HG03460 (cell line): ENCODE measurements around the gene GRIN2C.
"Not testable (repeated sequence)": the region's sequence is repeated elsewhere in the genome, so short reads cannot be mapped to it uniquely, and the experiment has no call there.

ENCODE experiments used
- ATAC-seq: cut with Tn5 transposase; IDR thresholded peaks from one replicate; pipeline ENCODE4 v1.9.1; 2021; ENCODE audit not compliant: unreplicated experiment

The GRIN2C gene

GRCh38 chr17:74881073-74881472 is 21.4 kb upstream of the GRIN2C start:
- ATAC-seq: no peak

- no peak for ATAC-seq
Measured at GRCh38 chr17:74879308-74879707, 19.6 kb upstream of the GRIN2C start.

- ATAC-seq: no peak
Measured at GRCh38 chr17:74878658-74879057, 19.0 kb upstream of the GRIN2C start.

GRCh38 chr17:74877592-74878548 is 18.2 kb upstream of the GRIN2C start:
- ATAC-seq: no peak

GRCh38 chr17:74875977-74876593 is 16.4 kb upstream of the GRIN2C start:
- ATAC-seq: no peak

- ATAC-seq: no peak
Measured at GRCh38 chr17:74875155-74875976, 15.7 kb upstream of the GRIN2C start.

- no peak for ATAC-seq
Measured at GRCh38 chr17:74874615-74875037, 14.9 kb upstream of the GRIN2C start.

- no peak for ATAC-seq
Measured at GRCh38 chr17:74873874-74874614, 14.4 kb upstream of the GRIN2C start.

GRCh38 chr17:74873037-74873873 is 13.6 kb upstream of the GRIN2C start:
- ATAC-seq: peak; percentile 87

GRCh38 chr17:74872313-74873036 is 12.8 kb upstream of the GRIN2C start, which contains the start of gene FDXR:
Gene FDXR, minus strand, starts transcription at chr17:74872994. Its CDS starts 50 bp downstream, at chr17:74872944.
- ATAC-seq: peak; percentile 23

GRCh38 chr17:74871356-74872076 is 11.8 kb upstream of the GRIN2C start:
- ATAC-seq: no peak

GRCh38 chr17:74870512-74870911 is 10.8 kb upstream of the GRIN2C start:
- ATAC-seq: no peak

- not testable (repeated sequence) for ATAC-seq
Measured at GRCh38 chr17:74870028-74870427, 10.3 kb upstream of the GRIN2C start.

- ATAC-seq: no peak
Measured at GRCh38 chr17:74868908-74869255, 9.2 kb upstream of the GRIN2C start.

- no peak for ATAC-seq
Measured at GRCh38 chr17:74868251-74868907, 8.7 kb upstream of the GRIN2C start.

- no peak for ATAC-seq
Measured at GRCh38 chr17:74866198-74866835, 6.6 kb upstream of the GRIN2C start.

- ATAC-seq: no peak
Measured at GRCh38 chr17:74865504-74866197, 6.0 kb upstream of the GRIN2C start.
